Stomach (tissue), 4 donors: ENCODE results near the gene UBXN11.

Source experiments
- CTCF ChIP-seq, 7 experiments: fragments of 450-650 bp in 4 of 7; fragments of 200-600 bp in 3 of 7; sonication (generic) in 3 of 7; IDR thresholded peaks; one replicate each; pipeline ENCODE4 v1.5.1; 2016 to 2019; ENCODE audit warnings: antibody characterized with exemption in 7 of 7, control low read depth in 2 of 7, mild to moderate bottlenecking in 1 of 7
- EP300 ChIP-seq: sonication (generic); formaldehyde crosslinking; IDR thresholded peaks from one replicate; pipeline ENCODE4 v1.6.1; 2017; ENCODE audit warnings: antibody characterized with exemption
- POLR2A ChIP-seq, 4 donors: fragments of 450-650 bp; IDR thresholded peaks; one replicate each; pipeline ENCODE4 v1.6.1; 2016; ENCODE audit warnings: antibody characterized with exemption in 4 of 4, control low read depth in 2 of 4, mild to moderate bottlenecking in 1 of 4, moderate library complexity in 1 of 4
- POLR2AphosphoS5 ChIP-seq, 3 donors: sonication (generic); formaldehyde crosslinking; IDR thresholded peaks; one replicate each; pipeline ENCODE4 v1.6.1; 2016; ENCODE audit warnings: antibody characterized with exemption in 3 of 3

GRCh38 chr1:26305667-26306289 lies 658 bp downstream of the UBXN11 start:
- TF ChIP-seq CTCF (IDR thresholded peaks at IDR 0.05) (no peak), EP300 (no peak), POLR2AphosphoS5 (IDR thresholded peaks at IDR 0.05) (no peak), POLR2A (IDR thresholded peaks at IDR 0.05) (no peak)
